HEK293T (cell line): ENCODE data around the gene ZNF543.

Experiments
- CTCF ChIA-PET: fragments of 350-600 bp; formaldehyde crosslinking; extraction: SDS; loops from one replicate; lab custom pipeline; 2021; ENCODE audit warnings: antibody characterized with exemption, inconsistent platforms; lab: Yijun Ruan, JAX
- POLR2A ChIA-PET: fragments of 350-600 bp; formaldehyde crosslinking; extraction: SDS; loops from one replicate; lab custom pipeline; 2020; ENCODE audit warnings: antibody characterized with exemption, inconsistent platforms; lab: Yijun Ruan, JAX
- DNase-seq: peaks from one replicate; pipeline ENCODE4 v3.0.0; 2012; ENCODE audit warnings: mixed read lengths; ENCODE audit errors: extremely low spot score
- ARNT ChIP-seq: fragments of 450-650 bp; IDR thresholded peaks from 2 replicates; pipeline ENCODE4 v1.6.1; 2017; ENCODE audit warnings: mild to moderate bottlenecking
- BHLHE40 ChIP-seq: fragments of 450-650 bp; IDR thresholded peaks from 2 replicates; pipeline ENCODE4 v1.6.1; 2016; ENCODE audit warnings: mild to moderate bottlenecking, moderate library complexity, borderline replicate concordance
- CTBP1 ChIP-seq: fragments of 450-650 bp; IDR thresholded peaks from 2 replicates; pipeline ENCODE4 v1.6.1; 2016; ENCODE audit warnings: borderline replicate concordance
- ELF4 ChIP-seq: fragments of 450-650 bp; IDR thresholded peaks from 2 replicates; pipeline ENCODE4 v1.6.1; 2017; ENCODE audit warnings: antibody characterized with exemption
- FOXA1 ChIP-seq: fragments of 450-650 bp; IDR thresholded peaks from 2 replicates; pipeline ENCODE4 v1.6.1; 2016; ENCODE audit warnings: mild to moderate bottlenecking
- FOXK2 ChIP-seq: fragments of 450-650 bp; IDR thresholded peaks from 2 replicates; pipeline ENCODE4 v1.6.1; 2016; ENCODE audit warnings: mild to moderate bottlenecking
- FOXM1 ChIP-seq: fragments of 450-650 bp; IDR thresholded peaks from 2 replicates; pipeline ENCODE4 v1.6.1; 2017; ENCODE audit warnings: mild to moderate bottlenecking, borderline replicate concordance
- HDGF ChIP-seq: fragments of 450-650 bp; IDR thresholded peaks from 2 replicates; pipeline ENCODE4 v1.6.1; 2017; ENCODE audit warnings: antibody characterized with exemption, borderline replicate concordance
- L3MBTL2 ChIP-seq: fragments of 450-650 bp; conservative IDR thresholded peaks from 2 replicates; pipeline ENCODE4 v1.6.1; 2016; ENCODE audit warnings: mild to moderate bottlenecking
- LEF1 ChIP-seq: fragments of 450-650 bp; IDR thresholded peaks from 2 replicates; pipeline ENCODE4 v1.6.1; 2017; ENCODE audit warnings: mild to moderate bottlenecking, borderline replicate concordance
- NFRKB ChIP-seq: fragments of 450-650 bp; IDR thresholded peaks from 2 replicates; pipeline ENCODE4 v1.6.1; 2016; ENCODE audit warnings: mild to moderate bottlenecking, moderate library complexity
- PKNOX1 ChIP-seq: fragments of 450-650 bp; IDR thresholded peaks from 2 replicates; pipeline ENCODE4 v1.6.1; 2016
- SP1 ChIP-seq: fragments of 450-650 bp; IDR thresholded peaks from 2 replicates; pipeline ENCODE4 v1.6.1; 2017
- SUZ12 ChIP-seq: fragments of 450-650 bp; IDR thresholded peaks from 2 replicates; pipeline ENCODE4 v1.6.1; 2016; ENCODE audit warnings: mild to moderate bottlenecking
- TARDBP ChIP-seq: fragments of 450-650 bp; IDR thresholded peaks from 2 replicates; pipeline ENCODE4 v1.6.1; 2016
- ZNF384 ChIP-seq: fragments of 450-650 bp; IDR thresholded peaks from 2 replicates; pipeline ENCODE4 v1.6.1; 2016

The ZNF543 gene

GRCh38 chr19:57317503-57317902 is 2.8 kb upstream of the ZNF543 start:
- no peak for DNase-seq
- TF ChIP-seq L3MBTL2, result no peak
- TF ChIP-seq PKNOX1, result no peak
- no peak for TF ChIP-seq SP1
- TF ChIP-seq SUZ12, result no peak
- no peak for TF ChIP-seq FOXA1
- TF ChIP-seq BHLHE40, result no peak
- ChIA-PET POLR2A (no interaction called here), CTCF (no interaction called here)

- POLR2A ChIA-PET, result interaction anchor here (1.1 kb wide), 1 partner anchor 31 kb away, joined by 3 read pairs; the partner anchor contains the start of gene ZNF304
- no peak for DNase-seq
- CTCF ChIA-PET, result no interaction called here
- TF ChIP-seq LEF1, result no peak
- no peak for TF ChIP-seq PKNOX1
- no peak for TF ChIP-seq FOXA1
- TF ChIP-seq NFRKB, result no peak
- no peak for TF ChIP-seq SP1
- no peak for TF ChIP-seq ELF4
- TF ChIP-seq ZNF384, result no peak
- no peak for TF ChIP-seq CTBP1
- no peak for TF ChIP-seq ARNT
- no peak for TF ChIP-seq HDGF
- TF ChIP-seq TARDBP, result no peak
- TF ChIP-seq FOXM1, result no peak
- TF ChIP-seq SUZ12, result no peak
- no peak for TF ChIP-seq BHLHE40
- no peak for TF ChIP-seq FOXK2
- no peak for TF ChIP-seq L3MBTL2
Measured at GRCh38 chr19:57319869-57320179, 448 bp upstream of the ZNF543 start.

- DNase-seq, result no peak
- TF ChIP-seq FOXA1, result no peak
- no peak for TF ChIP-seq LEF1
- TF ChIP-seq ARNT, result no peak
- no peak for TF ChIP-seq PKNOX1
- no peak for TF ChIP-seq HDGF
- no peak for TF ChIP-seq L3MBTL2
- TF ChIP-seq FOXM1, result no peak
- TF ChIP-seq ZNF384, result no peak
- TF ChIP-seq FOXK2, result no peak
- ChIA-PET POLR2A (interaction anchor here (1.2 kb wide), 1 partner anchor 14 kb away, joined by 4 read pairs; no protein-coding TSS in a partner anchor), CTCF (no interaction called here)
Measured at GRCh38 chr19:57321116-57321515, 844 bp downstream of the ZNF543 start.

- ChIA-PET CTCF (no interaction called here), POLR2A (interaction anchor here (1.2 kb wide), 1 partner anchor 13 kb away, joined by 4 read pairs; no protein-coding TSS in a partner anchor)
- TF ChIP-seq ELF4, result no peak
- TF ChIP-seq NFRKB, result no peak
- no peak for TF ChIP-seq L3MBTL2
- no peak for TF ChIP-seq FOXK2
- TF ChIP-seq TARDBP, result no peak
- TF ChIP-seq FOXA1, result no peak
- TF ChIP-seq LEF1, result no peak
- no peak for TF ChIP-seq PKNOX1
- no peak for TF ChIP-seq HDGF
- no peak for TF ChIP-seq SP1
- TF ChIP-seq FOXM1, result no peak
- TF ChIP-seq SUZ12, result no peak
- TF ChIP-seq CTBP1, result no peak
- TF ChIP-seq BHLHE40, result no peak
- TF ChIP-seq ZNF384, result no peak
- TF ChIP-seq ARNT, result no peak
- no peak for DNase-seq
Measured at GRCh38 chr19:57321751-57322150, 1.5 kb downstream of the ZNF543 start.

GRCh38 chr19:57324992-57325391 is 4.7 kb downstream of the ZNF543 start:
- ChIA-PET CTCF (no interaction called here), POLR2A (no interaction called here)
- TF ChIP-seq ELF4 (no peak), HDGF (no peak), BHLHE40 (no peak), CTBP1 (no peak), SUZ12 (no peak)
- no peak for DNase-seq

- CTCF ChIA-PET, result no interaction called here
- no peak for TF ChIP-seq TARDBP
- no peak for TF ChIP-seq ZNF384
- TF ChIP-seq SP1, result no peak
- no peak for TF ChIP-seq PKNOX1
- TF ChIP-seq HDGF, result no peak
- no peak for TF ChIP-seq ARNT
- no peak for DNase-seq
- POLR2A ChIA-PET, result no interaction called here
Measured at GRCh38 chr19:57327993-57328392, 7.7 kb downstream of the ZNF543 start.
